ENCODE measurements around the gene TMEM74B.
"Not testable (repeated sequence)": the region's sequence is repeated elsewhere in the genome, so short reads cannot be mapped to it uniquely, and the experiment has no call there.

Gene TMEM74B

GRCh38 chr20:1184638-1185315 is at the start of gene TMEM74B:
TSS of gene TMEM74B (minus strand) at chr20:1184981. CDS start at chr20:1183801, 1,180 bp downstream.
- no peak for DNase-seq (ENCODE audit: low read depth)

- no peak for DNase-seq (ENCODE audit: low read depth)
Measured at GRCh38 chr20:1232286-1233111, 47.7 kb upstream of the TMEM74B start.

- DNase-seq (ENCODE audit: low read depth), result no peak
Measured at GRCh38 chr20:1229541-1229940, 44.8 kb upstream of the TMEM74B start.

GRCh38 chr20:1225783-1226654 is 41.2 kb upstream of the TMEM74B start, which contains the start of gene RAD21L1:
TSS of gene RAD21L1 (plus strand) at chr20:1226044. CDS start at chr20:1228454, 2,410 bp downstream.
- peak; percentile 80 for DNase-seq (ENCODE audit: low read depth)

- no peak for DNase-seq (ENCODE audit: low read depth)
Measured at GRCh38 chr20:1225263-1225782, 40.5 kb upstream of the TMEM74B start.

GRCh38 chr20:1224205-1224890 is 39.6 kb upstream of the TMEM74B start:
- DNase-seq (ENCODE audit: low read depth), result no peak

- not testable (repeated sequence) for DNase-seq (ENCODE audit: low read depth)
Measured at GRCh38 chr20:1222750-1223149, 38.0 kb upstream of the TMEM74B start.

GRCh38 chr20:1216527-1217427 is 32.0 kb upstream of the TMEM74B start:
- DNase-seq (ENCODE audit: low read depth), result not testable (repeated sequence)

- no peak for DNase-seq (ENCODE audit: low read depth)
Measured at GRCh38 chr20:1215386-1216170, 30.8 kb upstream of the TMEM74B start.

- DNase-seq (ENCODE audit: low read depth), result no peak
Measured at GRCh38 chr20:1214838-1215261, 30.1 kb upstream of the TMEM74B start.

GRCh38 chr20:1212607-1213396 is 28.0 kb upstream of the TMEM74B start:
- peak; percentile 61 for DNase-seq (ENCODE audit: low read depth)

GRCh38 chr20:1212023-1212422 is 27.2 kb upstream of the TMEM74B start:
- DNase-seq (ENCODE audit: low read depth), result no peak

GRCh38 chr20:1210501-1210900 is 25.7 kb upstream of the TMEM74B start:
- no peak for DNase-seq (ENCODE audit: low read depth)

- no peak for DNase-seq (ENCODE audit: low read depth)
Measured at GRCh38 chr20:1209447-1210387, 24.9 kb upstream of the TMEM74B start.

- no peak for DNase-seq (ENCODE audit: low read depth)
Measured at GRCh38 chr20:1207293-1207878, 22.6 kb upstream of the TMEM74B start.

- DNase-seq (ENCODE audit: low read depth), result no peak
Measured at GRCh38 chr20:1206366-1207148, 21.8 kb upstream of the TMEM74B start.
